ENCODE measurements around the gene PRIM2.
"Not testable (repeated sequence)": the region's sequence is repeated elsewhere in the genome, so short reads cannot be mapped to it uniquely, and the experiment has no call there.

GRCh38 chr6:57358319-57358718 lies 40.9 kb downstream of the PRIM2 start:
- not testable (repeated sequence) for TF ChIP-seq EZH2 (IDR thresholded peaks at IDR 0.05; ENCODE audit: borderline replicate concordance, low read depth, low read length, poor library complexity, severe bottlenecking)
- TF ChIP-seq, protein P1, sequence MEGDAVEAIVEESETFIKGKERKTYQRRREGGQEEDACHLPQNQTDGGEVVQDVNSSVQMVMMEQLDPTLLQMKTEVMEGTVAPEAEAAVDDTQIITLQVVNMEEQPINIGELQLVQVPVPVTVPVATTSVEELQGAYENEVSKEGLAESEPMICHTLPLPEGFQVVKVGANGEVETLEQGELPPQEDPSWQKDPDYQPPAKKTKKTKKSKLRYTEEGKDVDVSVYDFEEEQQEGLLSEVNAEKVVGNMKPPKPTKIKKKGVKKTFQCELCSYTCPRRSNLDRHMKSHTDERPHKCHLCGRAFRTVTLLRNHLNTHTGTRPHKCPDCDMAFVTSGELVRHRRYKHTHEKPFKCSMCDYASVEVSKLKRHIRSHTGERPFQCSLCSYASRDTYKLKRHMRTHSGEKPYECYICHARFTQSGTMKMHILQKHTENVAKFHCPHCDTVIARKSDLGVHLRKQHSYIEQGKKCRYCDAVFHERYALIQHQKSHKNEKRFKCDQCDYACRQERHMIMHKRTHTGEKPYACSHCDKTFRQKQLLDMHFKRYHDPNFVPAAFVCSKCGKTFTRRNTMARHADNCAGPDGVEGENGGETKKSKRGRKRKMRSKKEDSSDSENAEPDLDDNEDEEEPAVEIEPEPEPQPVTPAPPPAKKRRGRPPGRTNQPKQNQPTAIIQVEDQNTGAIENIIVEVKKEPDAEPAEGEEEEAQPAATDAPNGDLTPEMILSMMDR (conservative IDR thresholded peaks at IDR 0.05; ENCODE audit: low read depth, low read length), result not testable (repeated sequence)
